GM18507 (cell line): ENCODE measurements around the gene NPTXR.

Source experiments
- DNase-seq: peaks from one replicate; pipeline ENCODE4 v3.0.0; 2011; ENCODE audit warnings: low read depth; ENCODE audit not compliant: insufficient read length; ENCODE audit errors: extremely low spot score
- FAIRE-seq: peaks from 2 replicates; lab custom pipeline; 2011; peaks lifted over from hg19 to GRCh38; lab: Jason Lieb, UNC

Gene NPTXR

DNA sequence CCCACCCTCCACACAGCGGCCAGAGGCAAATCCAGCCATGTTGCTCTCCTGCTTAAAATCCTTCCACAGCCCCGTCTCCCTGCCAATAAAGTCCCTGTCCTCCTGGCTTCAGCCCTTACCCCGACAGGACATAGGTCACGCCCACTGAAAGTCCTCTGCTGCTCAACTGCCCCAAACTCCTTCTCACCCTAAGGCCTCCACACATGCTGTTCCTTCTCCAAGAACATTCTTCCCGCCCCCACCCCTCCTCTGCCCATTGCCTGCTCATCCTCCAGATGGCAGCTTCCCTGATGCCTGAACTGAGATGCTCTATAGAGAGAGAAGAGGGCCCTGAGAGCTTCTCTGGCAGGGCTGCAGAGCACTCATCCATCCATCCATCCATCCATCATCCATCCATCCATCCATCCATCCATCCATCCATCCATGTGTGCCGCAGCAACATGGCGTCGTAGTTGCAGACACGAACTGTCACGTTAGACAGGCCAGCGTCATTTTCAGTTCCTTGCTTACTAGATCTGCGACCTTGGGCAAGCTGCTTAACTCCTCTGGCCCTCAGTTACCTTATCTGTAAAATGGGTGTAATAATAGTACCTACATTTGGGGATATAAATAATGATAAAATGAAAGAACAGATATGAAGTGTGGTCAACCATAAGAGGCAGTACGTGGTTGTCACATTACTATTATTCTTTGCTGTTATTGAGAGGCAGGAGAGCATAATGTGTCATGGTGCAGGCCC, 9.4 kb downstream of the NPTXR start:
- no peak for FAIRE-seq
- no peak for DNase-seq

DNA sequence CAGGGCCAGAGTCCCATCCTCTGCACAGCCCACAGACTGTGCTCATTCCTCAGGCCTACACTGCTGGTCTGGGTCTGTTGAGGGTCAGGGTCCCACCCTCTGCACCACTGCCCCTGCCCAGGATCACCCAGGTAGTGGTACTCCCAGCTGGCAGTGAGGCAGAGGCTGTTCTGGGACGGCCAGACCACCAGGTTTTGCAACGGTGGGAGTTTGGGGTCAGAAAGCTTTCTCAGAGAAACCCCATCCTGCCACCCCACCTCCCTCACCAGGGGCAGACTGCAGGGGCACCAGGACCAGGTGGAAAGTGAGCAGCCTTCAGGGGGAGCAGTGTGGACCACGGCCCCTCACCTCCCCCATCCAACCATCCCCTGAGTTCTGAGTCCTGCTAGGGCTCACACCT, 10.8 kb downstream of the NPTXR start:
- FAIRE-seq (no peak), DNase-seq (no peak)

DNA sequence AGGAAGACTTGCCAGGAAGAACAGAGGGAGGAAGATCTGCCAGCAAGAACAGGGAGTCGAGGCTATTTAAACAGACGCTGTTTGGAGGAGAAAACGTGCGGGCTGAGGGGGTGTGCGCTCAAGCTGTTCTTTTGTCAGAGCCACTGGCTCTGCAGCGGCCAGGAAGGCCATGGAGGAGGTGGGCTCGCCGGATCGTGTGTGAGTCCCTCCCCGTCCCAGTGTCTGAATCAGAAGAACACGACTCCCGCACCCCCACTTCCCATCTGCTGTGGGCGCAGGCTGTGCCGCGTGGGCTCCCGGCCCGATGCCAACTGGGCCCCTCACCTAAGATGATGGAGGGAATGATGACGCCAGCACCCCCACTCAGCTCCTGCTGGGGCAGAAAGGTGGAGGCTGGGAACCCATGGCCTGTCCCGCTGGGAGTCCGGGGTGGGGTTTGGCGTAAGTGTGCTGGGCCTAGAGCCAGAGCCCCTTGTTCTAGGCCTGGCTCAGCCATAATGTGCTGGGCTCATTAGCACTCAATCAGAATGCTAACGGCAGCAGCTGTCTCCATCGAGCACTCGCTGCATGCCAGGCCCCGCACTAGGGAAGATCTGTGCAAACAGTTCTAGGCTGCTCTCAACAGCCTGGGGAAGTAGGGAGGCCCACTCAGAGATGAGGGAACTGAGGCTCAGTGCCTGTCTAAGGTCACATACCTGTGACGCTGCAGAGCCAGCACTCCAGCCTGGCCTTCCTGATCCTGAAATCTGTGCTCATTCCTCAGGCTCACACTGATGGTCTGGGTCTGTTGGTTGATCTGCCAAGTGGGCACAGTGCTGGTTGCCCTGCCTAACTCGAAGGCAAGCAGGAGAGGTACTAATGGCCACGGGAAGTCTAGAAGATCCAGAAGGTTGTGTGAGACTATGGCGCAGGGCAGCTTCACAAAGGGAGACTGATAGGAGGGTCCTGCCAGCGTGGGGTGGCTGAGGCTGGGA, 11.5 kb downstream of the NPTXR start:
- no peak for DNase-seq

DNA sequence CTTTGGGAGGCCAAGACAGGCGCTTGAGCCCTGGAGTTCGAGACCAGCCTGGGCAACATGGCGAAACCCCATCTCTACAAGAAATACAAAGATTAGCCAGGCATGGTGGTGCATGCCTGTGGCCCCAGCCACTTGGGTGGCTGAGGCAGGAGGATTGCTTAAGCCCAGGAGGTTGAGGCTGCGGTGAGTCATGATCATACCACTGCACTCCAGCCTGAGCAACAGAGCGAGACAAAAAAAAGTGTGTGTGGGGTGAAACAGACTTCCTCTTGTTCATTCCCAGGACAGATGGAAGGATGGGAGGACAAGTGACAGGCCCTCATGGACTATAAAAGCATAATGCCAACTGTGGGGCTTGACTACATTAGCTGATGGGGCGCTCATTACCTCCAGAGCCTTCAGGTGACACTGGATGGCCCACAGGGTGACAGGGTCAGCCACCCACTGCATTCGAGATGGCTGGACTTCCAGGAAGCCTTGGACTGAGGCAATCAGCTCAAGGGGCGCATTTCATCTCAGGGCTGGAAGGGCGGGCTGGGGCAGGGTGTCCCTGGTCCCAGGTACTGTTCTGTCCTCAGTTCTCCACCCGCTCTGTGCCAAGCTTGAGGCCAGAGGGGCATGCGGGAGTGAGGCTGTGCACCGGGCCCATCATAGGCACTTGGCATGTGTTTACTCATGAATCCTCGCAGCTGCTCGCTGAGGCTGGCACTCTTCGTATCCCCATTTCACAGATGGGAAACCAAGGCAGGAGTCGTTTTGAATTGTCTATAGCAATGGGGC, 12.5 kb downstream of the NPTXR start:
- no peak for FAIRE-seq
- DNase-seq: no peak

More for the DNA sequence above, 11.5 kb downstream of the NPTXR start:
- no peak for FAIRE-seq

DNA sequence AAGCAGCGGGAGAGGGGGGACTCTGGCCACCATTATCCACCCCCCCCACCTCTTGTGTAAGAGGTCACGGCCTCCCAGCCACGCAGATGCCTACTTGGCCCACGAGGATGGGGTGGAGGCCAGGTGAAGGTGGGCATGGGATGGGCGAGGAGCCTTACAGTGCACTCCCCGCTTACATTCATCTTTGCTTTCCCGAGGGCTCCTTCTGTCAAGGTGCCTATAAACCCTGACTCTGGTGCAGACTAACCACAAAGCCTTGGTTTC, 13.1 kb downstream of the NPTXR start:
- no peak for DNase-seq
- FAIRE-seq: no peak

DNA sequence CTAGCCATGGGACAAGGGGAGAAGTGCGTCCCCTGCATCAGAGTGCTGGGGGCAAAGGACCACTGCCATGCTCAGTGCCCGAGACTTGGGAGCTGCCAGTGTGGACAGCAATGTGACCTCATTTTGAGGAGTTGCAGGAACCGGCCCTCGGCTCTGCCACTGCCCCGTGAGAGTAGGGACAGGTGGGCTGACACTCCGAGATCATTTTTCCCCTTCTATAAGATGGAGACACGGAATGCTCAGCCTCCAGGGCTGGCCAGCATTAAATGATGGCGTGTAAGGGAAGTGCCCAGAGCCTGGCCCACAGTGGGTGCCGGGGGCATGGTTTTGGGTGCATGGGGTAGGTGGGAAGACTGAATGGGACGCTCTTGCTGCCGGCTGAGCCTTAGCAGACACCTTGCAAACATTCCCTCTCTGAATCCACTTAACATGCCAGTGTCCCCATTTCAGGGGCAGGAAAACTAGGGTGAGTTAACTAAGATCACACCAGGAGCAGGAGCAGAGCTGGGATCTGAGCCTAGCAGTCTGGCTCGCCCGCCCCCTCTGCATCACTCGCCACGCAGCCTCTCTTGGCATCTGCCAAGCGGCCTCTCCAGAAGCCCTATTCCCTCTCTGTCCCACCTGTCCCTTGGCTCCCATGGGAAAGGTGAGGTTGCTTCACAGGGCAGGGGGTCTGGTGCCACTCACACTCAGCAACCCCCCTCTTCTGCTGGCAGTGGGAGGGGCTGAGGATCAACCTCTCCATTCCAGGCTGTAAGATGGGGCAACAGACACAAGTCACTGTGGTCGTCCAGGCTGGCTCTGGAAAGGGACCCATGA, 13.6 kb downstream of the NPTXR start:
- DNase-seq (no peak), FAIRE-seq (no peak)

DNA sequence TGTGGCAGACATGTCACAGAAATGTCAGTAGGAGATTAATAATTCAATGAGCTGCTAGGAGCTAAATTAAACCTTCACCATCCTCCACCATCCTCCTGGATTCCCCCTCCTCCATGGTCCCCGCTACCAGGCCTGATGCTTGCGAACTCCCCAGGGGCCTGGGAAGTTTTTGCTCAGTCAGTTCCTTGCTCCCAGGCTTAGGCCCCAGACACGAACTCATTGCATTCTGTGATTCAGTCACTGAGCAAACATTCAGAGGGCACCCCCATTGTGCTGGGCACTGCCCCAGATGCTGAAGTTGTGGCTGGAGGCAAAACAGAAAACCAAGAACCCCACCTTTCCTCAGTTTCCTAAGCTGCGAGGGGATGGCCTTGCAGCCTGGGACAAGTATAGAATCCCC, 14.3 kb downstream of the NPTXR start:
- no peak for FAIRE-seq
- DNase-seq: no peak

DNA sequence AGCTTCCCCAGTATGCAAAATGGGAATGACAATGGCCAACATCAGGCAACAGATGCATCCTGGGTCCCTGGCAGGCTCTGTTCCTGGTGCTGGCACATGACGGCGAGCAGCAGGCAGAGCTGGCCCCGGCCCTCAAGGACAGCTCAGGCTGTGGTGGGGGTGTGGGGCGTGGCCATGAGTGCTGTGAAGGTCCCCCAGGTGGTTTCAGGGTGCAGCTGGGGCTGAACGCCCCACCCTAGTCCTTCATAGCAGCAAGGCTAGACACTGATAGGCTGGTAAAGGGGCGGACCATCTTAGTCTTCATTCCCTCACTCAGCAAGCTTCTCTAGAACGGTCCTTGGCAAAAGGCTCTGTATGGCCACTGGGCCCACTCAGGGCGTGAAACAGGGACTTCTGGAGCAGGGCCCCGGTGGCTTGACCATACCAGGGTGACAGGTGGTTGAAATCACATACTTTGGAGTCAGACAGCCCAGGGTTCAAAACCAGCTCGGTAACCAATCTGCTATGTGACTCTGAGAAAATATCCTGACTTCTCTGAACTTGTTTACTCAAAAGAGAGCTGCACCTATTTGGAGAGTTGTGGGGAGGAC, 15.1 kb downstream of the NPTXR start:
- no peak for DNase-seq
- FAIRE-seq: no peak

DNA sequence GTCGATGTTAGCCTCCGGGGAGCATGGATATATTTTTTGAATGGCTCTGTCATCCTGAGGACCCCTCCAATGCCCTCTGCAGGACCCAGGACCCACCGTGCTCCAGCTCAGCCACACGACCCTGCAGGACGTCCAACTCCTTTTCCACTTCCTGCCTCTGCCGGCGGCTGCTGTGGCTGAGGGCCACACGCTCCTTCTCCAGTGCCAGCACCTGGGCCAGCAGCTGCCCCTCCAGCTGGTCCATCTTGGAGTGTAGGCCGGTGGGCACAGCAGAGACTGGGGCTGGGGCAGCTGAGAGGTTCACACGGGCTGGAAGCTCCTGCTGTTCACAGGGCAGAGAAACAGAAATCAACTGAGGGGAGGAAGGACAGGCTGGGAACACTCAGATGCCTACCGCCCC, 15.6 kb downstream of the NPTXR start:
- FAIRE-seq (no peak), DNase-seq (no peak)

DNA sequence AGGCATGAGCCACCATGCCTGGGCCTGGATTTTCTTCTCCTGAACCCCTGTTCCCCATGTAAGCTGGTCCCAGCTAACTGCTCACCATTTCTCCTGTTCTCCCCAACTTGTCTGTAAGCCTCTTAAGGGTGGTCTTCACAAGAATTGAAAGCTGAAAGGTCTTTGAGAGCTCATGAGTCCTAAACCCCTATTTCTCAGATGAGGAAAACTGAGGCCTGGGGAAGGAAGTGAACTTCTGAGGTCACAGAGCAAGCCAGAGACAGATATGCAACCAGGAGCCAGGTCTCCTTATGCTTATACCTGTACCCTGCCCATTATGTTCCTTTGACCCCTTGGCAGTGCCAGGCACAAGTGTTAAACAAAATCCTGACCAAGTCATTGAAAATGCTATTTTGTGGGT, 16.3 kb downstream of the NPTXR start:
- DNase-seq (no peak), FAIRE-seq (no peak)

DNA sequence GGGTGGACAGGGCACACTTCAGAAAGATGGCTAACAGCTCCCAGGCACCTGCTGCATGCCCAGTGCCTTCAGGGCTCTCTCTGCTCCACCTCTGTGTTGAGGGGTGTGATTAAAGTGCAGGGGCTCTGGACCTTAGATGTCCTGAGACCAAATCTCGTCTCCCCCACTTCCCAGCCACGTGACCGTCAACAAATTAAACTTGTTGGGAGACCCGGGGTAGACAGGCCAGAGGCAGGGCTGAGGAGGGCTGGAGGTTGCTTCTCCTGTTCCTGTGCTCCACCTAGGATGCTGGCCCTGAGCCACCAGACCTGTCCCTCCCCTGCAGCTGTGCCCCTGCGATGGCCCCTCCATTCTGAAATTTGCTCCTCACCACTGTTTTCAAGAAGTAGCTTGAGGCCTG, 17.0 kb downstream of the NPTXR start:
- no peak for DNase-seq
- no peak for FAIRE-seq

DNA sequence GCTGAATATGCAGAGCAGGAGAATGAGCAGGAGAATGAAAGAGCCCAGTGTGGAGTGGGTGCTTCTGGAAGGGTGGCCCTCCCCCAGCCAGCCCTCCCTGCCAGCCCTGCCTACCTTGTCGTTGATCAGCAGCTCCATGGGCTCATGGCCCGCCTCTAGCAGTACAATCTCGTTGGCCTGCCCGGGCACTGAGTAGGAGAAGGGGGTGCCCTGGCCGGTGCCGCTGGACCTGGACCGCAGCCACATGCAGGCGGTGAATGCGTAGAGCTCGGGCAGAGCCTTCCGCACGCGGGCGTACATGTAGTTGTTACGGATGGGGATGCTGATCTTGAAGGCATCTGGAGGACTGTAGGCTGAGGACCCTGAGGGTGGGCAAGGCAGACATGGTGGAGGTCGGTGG, 17.4 kb downstream of the NPTXR start:
- DNase-seq: no peak
- FAIRE-seq: no peak

DNA sequence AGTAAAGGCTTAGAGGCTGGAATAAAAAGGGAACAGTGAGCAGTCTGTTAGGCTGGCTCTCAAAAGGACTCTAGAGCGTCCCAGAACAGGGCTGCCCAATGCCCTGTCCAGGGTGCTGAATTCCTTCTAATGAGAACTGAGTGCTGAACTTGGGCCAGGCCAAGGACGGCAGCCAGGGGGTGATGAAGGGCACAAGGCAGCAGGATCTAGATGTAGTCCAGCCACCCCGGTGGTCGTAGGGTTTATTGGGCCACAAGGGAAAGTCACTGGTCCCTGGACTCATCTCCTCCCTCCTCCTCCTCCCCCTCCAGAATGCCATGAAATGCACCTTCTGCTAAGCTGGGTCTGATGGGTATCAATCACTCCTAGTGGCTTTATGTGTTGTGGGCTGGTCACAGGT, 19.2 kb downstream of the NPTXR start:
- FAIRE-seq: peak; percentile 61
- DNase-seq: peak; percentile 32

DNA sequence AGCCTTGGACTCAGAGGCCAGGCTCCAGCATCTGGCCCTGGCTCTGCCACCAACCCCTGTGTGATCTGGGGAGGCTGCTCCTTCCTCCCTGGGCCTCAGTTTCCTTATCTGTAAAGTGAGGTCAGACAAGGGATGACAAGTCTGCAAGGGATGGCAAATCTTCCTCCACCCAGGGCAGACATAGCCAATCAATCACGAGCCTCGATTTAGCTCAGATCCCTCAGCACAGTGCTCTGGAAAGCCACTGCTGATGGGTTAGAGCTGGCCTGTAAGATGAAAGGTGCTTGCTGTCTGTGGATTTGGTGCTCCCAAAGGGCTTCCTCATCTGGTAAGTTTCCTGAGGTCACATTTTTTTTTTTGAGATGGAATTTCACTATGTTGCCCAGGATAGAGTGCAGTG, 20.2 kb downstream of the NPTXR start:
- no peak for FAIRE-seq
- no peak for DNase-seq

DNA sequence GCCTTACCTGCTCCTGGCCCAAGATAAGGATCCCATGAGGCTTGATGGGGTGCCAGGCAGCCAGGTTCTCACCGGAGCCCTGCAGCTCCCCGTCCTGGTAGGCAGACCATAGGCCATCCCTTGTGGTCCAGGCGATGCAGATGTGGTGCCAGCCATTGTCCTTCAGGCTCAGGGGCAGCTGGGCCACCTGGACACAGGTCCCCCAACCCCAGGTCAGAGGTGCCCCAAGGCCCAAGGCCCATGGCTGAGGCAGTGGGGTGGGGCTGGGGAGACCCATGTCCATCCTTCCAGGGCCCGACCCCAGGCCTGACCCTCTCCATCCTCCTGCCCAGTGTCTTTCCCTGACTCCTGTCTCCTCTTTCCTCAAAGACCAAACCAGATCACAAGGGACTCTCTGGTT, 20.8 kb downstream of the NPTXR start:
- FAIRE-seq: no peak
- no peak for DNase-seq

DNA sequence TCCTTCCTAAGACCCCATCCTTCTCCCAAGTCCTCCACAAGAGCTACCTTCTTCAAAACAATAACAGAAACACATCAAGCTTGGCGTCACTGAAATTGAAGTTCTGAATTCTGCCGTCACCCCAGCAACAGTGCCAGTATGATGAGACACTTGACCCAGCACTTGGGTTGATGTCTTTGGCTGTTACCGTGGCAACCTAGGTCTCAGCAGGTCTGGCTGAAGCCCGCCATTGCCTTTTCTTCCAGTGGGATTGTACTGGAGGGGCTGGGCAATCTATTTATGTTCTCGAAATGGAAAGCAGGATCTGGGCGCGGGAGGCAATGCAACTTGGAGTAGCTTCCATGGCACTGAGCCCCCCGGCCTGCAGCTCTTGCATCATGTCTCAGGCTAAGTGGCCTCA, 23.8 kb downstream of the NPTXR start:
- no peak for DNase-seq

DNA sequence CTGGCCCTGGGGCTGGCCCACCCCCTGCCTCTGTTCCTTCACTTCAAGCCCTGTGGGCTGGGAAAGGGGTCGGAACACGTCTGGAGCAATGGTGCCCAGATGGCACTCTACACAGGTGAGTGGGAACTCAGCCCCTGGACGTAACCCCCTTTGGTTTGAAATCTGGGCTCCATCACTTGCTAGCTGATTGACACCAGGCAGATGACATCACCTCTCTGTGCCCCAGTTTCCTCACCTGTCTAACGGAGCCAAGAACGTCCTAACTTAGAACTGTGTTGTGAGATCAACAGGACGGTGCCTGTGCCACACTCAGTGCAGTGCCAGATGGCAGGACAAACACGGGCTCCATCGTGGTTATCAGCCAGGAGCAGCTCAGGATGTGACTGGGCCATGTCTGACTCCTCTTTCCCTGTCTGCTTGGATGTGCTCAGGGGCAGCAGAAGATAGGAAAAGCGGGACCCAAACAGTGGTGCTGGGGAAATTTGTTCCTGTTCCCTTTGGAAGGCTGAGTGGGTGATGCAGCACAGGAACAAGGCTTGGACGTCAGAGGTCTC, 24.4 kb downstream of the NPTXR start:
- no peak for FAIRE-seq

More for the DNA sequence above, 23.8 kb downstream of the NPTXR start:
- FAIRE-seq: no peak

DNA sequence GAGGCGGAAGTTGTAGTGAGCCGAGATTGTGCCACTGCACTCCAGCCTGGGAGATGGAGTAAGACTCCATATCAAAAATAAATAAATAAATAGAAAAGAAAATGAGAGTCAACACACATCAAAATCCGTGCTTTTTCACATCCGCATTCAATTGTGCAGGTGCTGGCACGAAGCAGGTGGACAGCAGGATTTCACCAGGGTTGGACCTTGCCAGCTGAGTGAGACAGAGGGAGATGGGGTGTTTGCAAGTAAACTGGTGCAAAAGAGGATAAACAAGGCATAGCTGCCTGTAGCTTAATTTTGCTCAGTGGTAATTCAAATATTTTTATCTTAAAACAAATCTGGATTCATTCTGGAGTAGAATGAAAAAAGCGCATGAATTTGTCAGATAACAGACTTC, 26.6 kb downstream of the NPTXR start:
- FAIRE-seq (no peak), DNase-seq (no peak)

More for the DNA sequence above, 24.4 kb downstream of the NPTXR start:
- no peak for DNase-seq

DNA sequence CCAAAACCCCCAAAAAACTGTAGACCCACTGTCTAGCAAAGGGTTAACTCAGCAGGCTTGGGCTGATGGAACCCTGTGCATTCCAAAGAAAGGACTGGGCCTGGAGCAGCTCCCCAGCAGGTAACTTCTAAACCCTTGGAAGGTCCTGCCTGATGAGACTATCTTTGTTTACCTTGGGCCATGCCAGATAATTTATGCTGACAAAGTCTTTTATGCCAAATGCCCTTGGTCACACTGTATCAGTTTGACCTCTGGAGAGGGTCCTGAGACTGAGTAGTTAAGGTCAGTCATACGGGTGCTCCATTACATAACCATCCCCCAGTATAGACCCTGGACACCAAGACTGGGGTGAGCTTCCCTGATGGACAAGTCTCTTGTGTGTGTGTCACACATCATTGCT, 28.0 kb downstream of the NPTXR start:
- FAIRE-seq: no peak

More for the DNA sequence above, 28.0 kb downstream of the NPTXR start:
- DNase-seq: no peak
